NB4 (cell line): ENCODE results near the gene GALNT4.

ENCODE experiments used
- CTCF ChIP-seq: IDR thresholded peaks from one replicate; pipeline ENCODE4 v1.5.1; 2012; ENCODE audit warnings: low read depth, low read length
- MAX ChIP-seq: IDR thresholded peaks from 2 replicates; pipeline ENCODE4 v1.6.1; 2011; ENCODE audit warnings: low read depth, low read length
- MYC ChIP-seq: IDR thresholded peaks from 2 replicates; pipeline ENCODE4 v1.6.1; 2011; ENCODE audit warnings: low read depth, low read length
- POLR2A ChIP-seq: IDR thresholded peaks from 2 replicates; pipeline ENCODE4 v1.6.1; 2011; ENCODE audit warnings: mild to moderate bottlenecking; ENCODE audit not compliant: insufficient read length; ENCODE audit errors: extremely low read depth

DNA sequence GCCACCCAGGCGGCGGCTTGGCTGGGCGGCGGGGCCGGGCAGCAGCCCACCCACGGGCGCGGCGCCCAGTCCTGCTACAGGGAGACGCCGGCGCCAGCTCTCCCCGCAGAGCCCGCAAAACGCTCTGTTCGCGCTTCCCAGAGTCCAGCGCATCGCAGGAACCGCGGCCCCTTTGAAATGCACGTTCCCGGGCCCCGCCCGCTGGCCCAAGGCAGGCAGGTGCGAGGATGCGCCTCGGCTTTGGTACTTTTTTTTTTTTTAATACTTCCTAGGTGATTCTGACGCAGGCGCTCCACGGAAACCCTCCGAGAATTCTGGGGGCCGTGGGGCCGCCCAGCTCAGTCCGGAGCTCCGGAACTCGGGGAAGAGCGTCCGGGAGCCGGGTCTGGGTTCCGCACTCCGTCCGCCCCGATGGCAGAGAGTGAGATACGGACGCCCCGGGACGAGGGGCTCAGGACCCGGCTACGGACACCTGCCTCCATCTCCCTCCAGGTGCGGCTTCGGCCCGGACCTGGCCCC lies 768 bp upstream of the GALNT4 start:
- TF ChIP-seq CTCF (no peak), POLR2A (no peak), MAX (peak; percentile 23; the same call in 1 of the 2 replicates), MYC (0 out of 2 replicates have a peak, but pooled peaks have one; percentile 31)
